WTC11 (cell line): ENCODE measurements around the gene TMPRSS5. TPM values are rescaled to one million over a fixed set of nuclear protein-coding genes. Genes with fewer than 3 reads are reported as not detected.
A peak's percentile ranks its signal among the peaks of the same experiment; 100 is the strongest.

Experiments
- ATAC-seq: fragments of 200-7000 bp; cut with Tn5 transposase; 2 replicates; pipeline ENCODE4 v1.10.0; 2021; ENCODE audit warnings: mild to moderate bottlenecking, moderate library complexity
- Bru-seq: library from RNA; stranded (reverse); fragments of 400-500 nt; gene quantifications from one replicate; lab custom pipeline; 2021; lab: Mats Ljungman, UMichigan
- CTCF ChIA-PET: fragments of 300-600 bp; sonication (Branson Sonifier 250); formaldehyde crosslinking; loops from one replicate; lab custom pipeline; 2021; ENCODE audit warnings: antibody characterized with exemption; lab: Charles Lee
- POLR2A ChIA-PET: fragments of 350-600 bp; sonication (Branson Sonifier 250); formaldehyde crosslinking; loops from one replicate; lab custom pipeline; 2021; ENCODE audit warnings: antibody characterized with exemption; lab: Charles Lee
- DNase-seq: peaks from one replicate; pipeline ENCODE4 v3.0.0; 2021; ENCODE audit warnings: low spot score
- H3K27ac Mint-ChIP-seq: 2 replicates; pipeline ENCODE4 v1.8.0; 2021; ENCODE audit warnings: mixed read lengths
- H3K27me3 Mint-ChIP-seq: 2 replicates; pipeline ENCODE4 v1.8.0; 2021; ENCODE audit warnings: low read depth, mild to moderate bottlenecking, moderate library complexity, mixed read lengths
- H3K36me3 Mint-ChIP-seq: 2 replicates; pipeline ENCODE4 v1.8.0; 2021; ENCODE audit warnings: mixed read lengths
- H3K4me1 Mint-ChIP-seq: 2 replicates; pipeline ENCODE4 v1.8.0; 2022; ENCODE audit warnings: mixed read lengths
- H3K4me3 Mint-ChIP-seq: 2 replicates; pipeline ENCODE4 v1.8.0; 2021; ENCODE audit warnings: mild to moderate bottlenecking, moderate library complexity, mixed read lengths
- H3K9me3 Mint-ChIP-seq: 2 replicates; pipeline ENCODE4 v1.8.0; 2021; ENCODE audit warnings: mixed read lengths
- CBFB ChIP-seq: sonication (generic); formaldehyde crosslinking; IDR thresholded peaks from 2 replicates; pipeline ENCODE4 v1.8.1; 2022; ENCODE audit warnings: mild to moderate bottlenecking, low read depth, missing genetic modification reagents
- CREM ChIP-seq: sonication (generic); formaldehyde crosslinking; IDR thresholded peaks from 2 replicates; pipeline ENCODE4 v1.8.1; 2022; ENCODE audit warnings: mild to moderate bottlenecking, missing genetic modification reagents, moderate library complexity
- GABPB1 ChIP-seq: sonication (generic); formaldehyde crosslinking; IDR thresholded peaks from 2 replicates; pipeline ENCODE4 v1.8.1; 2023; ENCODE audit warnings: mild to moderate bottlenecking, missing genetic modification reagents
- JAZF1 ChIP-seq: fragments of 250-450 bp; sonication (Bioruptor Pico); IDR thresholded peaks from 2 replicates; pipeline ENCODE4 v1.9.0; 2021; ENCODE audit warnings: moderate library complexity, mild to moderate bottlenecking, inconsistent platforms
- OVOL2 ChIP-seq: fragments of 250-450 bp; sonication (Bioruptor Pico); IDR thresholded peaks from 2 replicates; pipeline ENCODE4 v1.9.0; 2021; ENCODE audit warnings: mild to moderate bottlenecking, borderline replicate concordance
- RELA ChIP-seq: sonication (generic); formaldehyde crosslinking; IDR thresholded peaks from 2 replicates; pipeline ENCODE4 v1.8.1; 2022; ENCODE audit warnings: missing genetic modification reagents, mild to moderate bottlenecking, borderline replicate concordance
- SMAD4 ChIP-seq: sonication (generic); formaldehyde crosslinking; IDR thresholded peaks from 2 replicates; pipeline ENCODE4 v1.8.0; 2022; ENCODE audit warnings: mild to moderate bottlenecking, missing genetic modification reagents
- SP1 ChIP-seq: sonication (generic); formaldehyde crosslinking; conservative IDR thresholded peaks from 2 replicates; pipeline ENCODE4 v1.8.1; 2022; ENCODE audit warnings: missing genetic modification reagents
- ZMAT4 ChIP-seq: fragments of 250-450 bp; sonication (Bioruptor Pico); IDR thresholded peaks from 2 replicates; pipeline ENCODE4 v1.9.0; 2021; ENCODE audit warnings: mild to moderate bottlenecking
- ZNF232 ChIP-seq: sonication (generic); formaldehyde crosslinking; IDR thresholded peaks from 2 replicates; pipeline ENCODE4 v1.8.0; 2022; ENCODE audit warnings: mild to moderate bottlenecking, missing genetic modification reagents
- ZSCAN18 ChIP-seq: fragments of 250-450 bp; sonication (Bioruptor Pico); IDR thresholded peaks from 2 replicates; pipeline ENCODE4 v2.1.2; 2022; ENCODE audit warnings: mild to moderate bottlenecking, moderate library complexity
- long read RNA-seq, 3 experiments: library from RNA in 1 of 3; library from capped mRNA in 1 of 3; library from polyadenylated mRNA in 1 of 3; unstranded in 2 of 3; stranded (forward) in 1 of 3; transcript quantifications; one replicate each; pipeline ENCODE4 v2.0.0, GENCODE V29; 2021
- total RNA-seq: library from RNA; stranded (reverse); gene quantifications from 3 replicates; pipeline ENCODE4 v1.2.3, GENCODE V29; 2021
- TF ChIP-seq, protein P1 (sequence below): sonication (generic); formaldehyde crosslinking; IDR thresholded peaks from 2 replicates; pipeline ENCODE4 v1.8.0; 2022; ENCODE audit warnings: mild to moderate bottlenecking, missing genetic modification reagents
- TF ChIP-seq, protein P2 (sequence below): sonication (generic); formaldehyde crosslinking; IDR thresholded peaks from 2 replicates; pipeline ENCODE4 v1.8.1; 2023; ENCODE audit warnings: mild to moderate bottlenecking, missing genetic modification reagents, moderate library complexity
- TF ChIP-seq, protein P3 (sequence below): sonication (generic); formaldehyde crosslinking; IDR thresholded peaks from 2 replicates; pipeline ENCODE4 v1.8.0; 2022; ENCODE audit warnings: mild to moderate bottlenecking, missing genetic modification reagents
- TF ChIP-seq, protein P4 (sequence below): fragments of 250-450 bp; sonication (Bioruptor Pico); IDR thresholded peaks from 2 replicates; pipeline ENCODE4 v1.9.0; 2021; ENCODE audit warnings: mild to moderate bottlenecking, borderline replicate concordance
- TF ChIP-seq, protein P5 (sequence below): fragments of 250-450 bp; sonication (Bioruptor Pico); conservative IDR thresholded peaks from 2 replicates; pipeline ENCODE4 v1.9.0; 2021; ENCODE audit warnings: mild to moderate bottlenecking

Gene TMPRSS5
- total RNA-seq: 0.85 to 1.7 TPM (median 1.1 TPM) in 3 replicates
- percentile 47 among the genes with signal in this experiment for Bru-seq, nascent RNA
- long read RNA-seq, experiment 1: 0 reads
- long read RNA-seq, experiment 2, partial matches to known transcripts: 1 of 1 reads
- long read RNA-seq, experiment 2, other reads (novel, unspliced or antisense): 0 of 1 reads
- long read RNA-seq, experiment 3: 0 reads

DNA sequence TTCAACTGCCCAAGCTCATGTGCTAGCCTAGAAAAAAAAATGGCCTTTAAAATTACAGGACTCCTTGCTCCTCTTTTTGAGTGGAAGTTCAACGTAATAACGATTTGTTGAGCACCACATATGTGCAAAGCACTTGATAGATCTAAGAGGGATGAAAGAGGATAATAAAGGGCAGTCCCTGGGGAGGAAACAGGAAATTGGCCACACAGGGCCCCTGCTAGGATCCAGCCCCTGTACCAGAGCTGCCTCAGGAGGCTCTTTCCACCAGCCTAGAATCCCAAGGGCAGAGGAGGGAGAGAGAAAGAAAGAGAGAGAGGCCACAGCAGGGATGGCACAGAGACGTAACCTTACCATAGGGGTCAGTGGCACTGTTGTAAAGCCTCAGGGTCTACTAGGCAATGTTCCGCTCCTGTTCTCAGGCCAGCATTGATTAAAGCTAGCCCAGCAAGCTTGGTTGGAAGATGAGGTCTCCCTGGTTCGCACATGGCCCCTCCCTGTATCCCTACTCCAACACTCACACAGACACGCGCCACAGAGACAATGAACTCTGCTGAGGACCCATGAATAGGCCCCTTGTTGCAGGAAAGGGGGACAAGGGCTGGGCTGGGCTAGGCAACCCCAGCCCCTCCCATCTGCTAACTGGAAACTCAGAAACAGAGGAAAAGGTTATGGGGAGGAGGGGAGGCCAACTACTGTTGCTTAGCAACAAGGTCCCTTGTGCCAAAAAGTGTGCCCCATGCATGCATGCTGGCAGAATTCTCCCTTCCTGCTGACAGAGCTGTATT lies at the start of gene TMPRSS5:
TSS of gene TMPRSS5 (minus strand) at position 438 of the 785 bp plus-strand sequence. CDS start at position 354, 84 bp downstream.
- Mint-ChIP-seq H3K4me3 (no peak within 1 kb of the TSS), H3K4me1 (peaks cover 17% of the 10 kb centered on the region), H3K36me3 (peaks cover 29% of the 10 kb centered on the region), H3K27ac (no peak within 1 kb of the TSS), H3K9me3 (peaks cover 55% of the 10 kb centered on the region), H3K27me3 (no peaks in the 10 kb centered on the region; the same call in 1 of the 2 replicates)
- ATAC-seq (peak; percentile 52), DNase-seq (no peak)
- TF ChIP-seq, protein P1, sequence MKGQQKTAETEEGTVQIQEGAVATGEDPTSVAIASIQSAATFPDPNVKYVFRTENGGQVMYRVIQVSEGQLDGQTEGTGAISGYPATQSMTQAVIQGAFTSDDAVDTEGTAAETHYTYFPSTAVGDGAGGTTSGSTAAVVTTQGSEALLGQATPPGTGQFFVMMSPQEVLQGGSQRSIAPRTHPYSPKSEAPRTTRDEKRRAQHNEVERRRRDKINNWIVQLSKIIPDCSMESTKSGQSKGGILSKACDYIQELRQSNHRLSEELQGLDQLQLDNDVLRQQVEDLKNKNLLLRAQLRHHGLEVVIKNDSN (CRISPR knock-in tag): no peak
- TF ChIP-seq, protein P2, sequence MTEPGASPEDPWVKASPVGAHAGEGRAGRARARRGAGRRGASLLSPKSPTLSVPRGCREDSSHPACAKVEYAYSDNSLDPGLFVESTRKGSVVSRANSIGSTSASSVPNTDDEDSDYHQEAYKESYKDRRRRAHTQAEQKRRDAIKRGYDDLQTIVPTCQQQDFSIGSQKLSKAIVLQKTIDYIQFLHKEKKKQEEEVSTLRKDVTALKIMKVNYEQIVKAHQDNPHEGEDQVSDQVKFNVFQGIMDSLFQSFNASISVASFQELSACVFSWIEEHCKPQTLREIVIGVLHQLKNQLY (CRISPR knock-in tag): no peak
- TF ChIP-seq GABPB1 (no peak), ZSCAN18 (CRISPR knock-in tag) (no peak), CREM (CRISPR knock-in tag) (no peak), JAZF1 (CRISPR knock-in tag) (no peak), ZMAT4 (CRISPR knock-in tag) (no peak), RELA (CRISPR knock-in tag) (no peak), CBFB (CRISPR knock-in tag) (no peak), SP1 (no peak), OVOL2 (CRISPR knock-in tag) (no peak), SMAD4 (CRISPR knock-in tag) (no peak), ZNF232 (CRISPR knock-in tag) (no peak)
- TF ChIP-seq, protein P3, sequence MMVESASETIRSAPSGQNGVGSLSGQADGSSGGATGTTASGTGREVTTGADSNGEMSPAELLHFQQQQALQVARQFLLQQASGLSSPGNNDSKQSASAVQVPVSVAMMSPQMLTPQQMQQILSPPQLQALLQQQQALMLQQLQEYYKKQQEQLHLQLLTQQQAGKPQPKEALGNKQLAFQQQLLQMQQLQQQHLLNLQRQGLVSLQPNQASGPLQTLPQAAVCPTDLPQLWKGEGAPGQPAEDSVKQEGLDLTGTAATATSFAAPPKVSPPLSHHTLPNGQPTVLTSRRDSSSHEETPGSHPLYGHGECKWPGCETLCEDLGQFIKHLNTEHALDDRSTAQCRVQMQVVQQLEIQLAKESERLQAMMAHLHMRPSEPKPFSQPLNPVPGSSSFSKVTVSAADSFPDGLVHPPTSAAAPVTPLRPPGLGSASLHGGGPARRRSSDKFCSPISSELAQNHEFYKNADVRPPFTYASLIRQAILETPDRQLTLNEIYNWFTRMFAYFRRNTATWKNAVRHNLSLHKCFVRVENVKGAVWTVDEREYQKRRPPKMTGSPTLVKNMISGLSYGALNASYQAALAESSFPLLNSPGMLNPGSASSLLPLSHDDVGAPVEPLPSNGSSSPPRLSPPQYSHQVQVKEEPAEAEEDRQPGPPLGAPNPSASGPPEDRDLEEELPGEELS: no peak
- TF ChIP-seq, protein P4, sequence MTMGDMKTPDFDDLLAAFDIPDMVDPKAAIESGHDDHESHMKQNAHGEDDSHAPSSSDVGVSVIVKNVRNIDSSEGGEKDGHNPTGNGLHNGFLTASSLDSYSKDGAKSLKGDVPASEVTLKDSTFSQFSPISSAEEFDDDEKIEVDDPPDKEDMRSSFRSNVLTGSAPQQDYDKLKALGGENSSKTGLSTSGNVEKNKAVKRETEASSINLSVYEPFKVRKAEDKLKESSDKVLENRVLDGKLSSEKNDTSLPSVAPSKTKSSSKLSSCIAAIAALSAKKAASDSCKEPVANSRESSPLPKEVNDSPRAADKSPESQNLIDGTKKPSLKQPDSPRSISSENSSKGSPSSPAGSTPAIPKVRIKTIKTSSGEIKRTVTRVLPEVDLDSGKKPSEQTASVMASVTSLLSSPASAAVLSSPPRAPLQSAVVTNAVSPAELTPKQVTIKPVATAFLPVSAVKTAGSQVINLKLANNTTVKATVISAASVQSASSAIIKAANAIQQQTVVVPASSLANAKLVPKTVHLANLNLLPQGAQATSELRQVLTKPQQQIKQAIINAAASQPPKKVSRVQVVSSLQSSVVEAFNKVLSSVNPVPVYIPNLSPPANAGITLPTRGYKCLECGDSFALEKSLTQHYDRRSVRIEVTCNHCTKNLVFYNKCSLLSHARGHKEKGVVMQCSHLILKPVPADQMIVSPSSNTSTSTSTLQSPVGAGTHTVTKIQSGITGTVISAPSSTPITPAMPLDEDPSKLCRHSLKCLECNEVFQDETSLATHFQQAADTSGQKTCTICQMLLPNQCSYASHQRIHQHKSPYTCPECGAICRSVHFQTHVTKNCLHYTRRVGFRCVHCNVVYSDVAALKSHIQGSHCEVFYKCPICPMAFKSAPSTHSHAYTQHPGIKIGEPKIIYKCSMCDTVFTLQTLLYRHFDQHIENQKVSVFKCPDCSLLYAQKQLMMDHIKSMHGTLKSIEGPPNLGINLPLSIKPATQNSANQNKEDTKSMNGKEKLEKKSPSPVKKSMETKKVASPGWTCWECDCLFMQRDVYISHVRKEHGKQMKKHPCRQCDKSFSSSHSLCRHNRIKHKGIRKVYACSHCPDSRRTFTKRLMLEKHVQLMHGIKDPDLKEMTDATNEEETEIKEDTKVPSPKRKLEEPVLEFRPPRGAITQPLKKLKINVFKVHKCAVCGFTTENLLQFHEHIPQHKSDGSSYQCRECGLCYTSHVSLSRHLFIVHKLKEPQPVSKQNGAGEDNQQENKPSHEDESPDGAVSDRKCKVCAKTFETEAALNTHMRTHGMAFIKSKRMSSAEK (CRISPR knock-in tag): no peak
- TF ChIP-seq, protein P5, sequence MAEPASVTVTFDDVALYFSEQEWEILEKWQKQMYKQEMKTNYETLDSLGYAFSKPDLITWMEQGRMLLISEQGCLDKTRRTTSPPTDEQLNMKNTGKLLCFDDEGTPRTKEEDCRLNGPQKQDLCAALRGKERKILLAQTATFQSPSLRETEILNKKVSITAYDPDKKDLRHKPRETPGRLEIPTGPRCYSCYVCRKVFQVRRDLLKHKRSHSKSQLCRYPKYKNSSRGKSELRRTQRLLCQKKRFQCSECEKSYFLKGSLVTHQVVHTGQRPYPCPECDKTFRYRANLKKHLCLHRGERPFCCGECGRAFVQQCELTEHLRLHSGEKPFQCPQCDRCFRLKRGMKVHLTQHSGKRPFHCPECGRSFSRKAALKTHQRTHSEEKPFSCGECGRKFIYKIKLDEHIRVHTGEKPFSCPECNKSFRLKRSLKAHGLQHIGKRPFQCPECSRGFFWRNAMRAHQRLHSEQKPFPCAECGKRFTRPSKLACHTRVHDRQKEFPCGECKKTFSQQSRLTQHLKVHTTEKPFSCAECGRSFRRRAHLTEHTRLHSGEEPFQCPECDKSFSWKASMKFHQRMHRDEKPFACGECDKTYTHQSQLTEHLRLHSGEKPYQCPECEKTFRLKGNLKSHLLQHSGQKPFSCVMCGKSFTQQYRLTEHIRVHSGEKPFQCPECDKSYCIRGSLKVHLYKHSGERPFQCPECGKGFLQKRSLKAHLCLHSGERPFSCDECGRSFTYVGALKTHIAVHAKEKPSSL: no peak
- ChIA-PET CTCF (no interaction called here), POLR2A (no interaction called here)
